Liver (tissue), 9 donors: Measurements from ENCODE around the gene FMN2. TPM values are rescaled to one million over a fixed set of nuclear protein-coding genes. Genes with fewer than 3 reads are reported as not detected.

Source experiments
- DNase-seq: peaks from one replicate; pipeline ENCODE4 v3.0.0-alpha.2; 2017; ENCODE audit warnings: low spot score
- H3K27ac ChIP-seq, 2 donors: one replicate each; pipeline ENCODE4 v1.7.0; 2013; ENCODE audit warnings: inconsistent platforms in 2 of 2, low read length in 2 of 2, control low read depth in 1 of 2, low read depth in 1 of 2, mild to moderate bottlenecking in 1 of 2
- H3K27me3 ChIP-seq, 4 donors: one replicate each; pipeline versions ENCODE4 v1.6.1 to v1.7.0; 2013; ENCODE audit warnings: low read length in 3 of 4, inconsistent platforms in 1 of 4, mild to moderate bottlenecking in 1 of 4, moderate library complexity in 1 of 4; ENCODE audit not compliant: control insufficient read depth in 4 of 4, insufficient read depth in 4 of 4
- H3K36me3 ChIP-seq, 4 donors: one replicate each; pipeline versions ENCODE4 v1.6.1 to v1.7.0; 2013; ENCODE audit warnings: low read length in 3 of 4, mild to moderate bottlenecking in 3 of 4, low read depth in 1 of 4, moderate library complexity in 1 of 4; ENCODE audit not compliant: control insufficient read depth in 4 of 4, insufficient read depth in 3 of 4
- H3K4me1 ChIP-seq, 4 donors: one replicate each; pipeline versions ENCODE4 v1.6.1 to v1.7.0; 2013; ENCODE audit warnings: low read length in 3 of 4, mild to moderate bottlenecking in 3 of 4, moderate library complexity in 1 of 4; ENCODE audit not compliant: control insufficient read depth in 4 of 4, insufficient read depth in 4 of 4
- H3K4me3 ChIP-seq, 3 donors: one replicate each; pipeline versions ENCODE4 v1.6.1 to v1.7.0; 2013; ENCODE audit warnings: low read length in 3 of 3, control low read depth in 1 of 3, low read depth in 1 of 3, mild to moderate bottlenecking in 1 of 3
- H3K9ac ChIP-seq, 2 donors: one replicate each; pipeline ENCODE4 v1.7.0; 2013; ENCODE audit warnings: low read length in 2 of 2, mild to moderate bottlenecking in 2 of 2, moderate library complexity in 2 of 2, control low read depth in 1 of 2, low read depth in 1 of 2
- H3K9me3 ChIP-seq, 4 donors: one replicate each; pipeline versions ENCODE4 v1.6.1 to v1.7.0; 2013; ENCODE audit warnings: low read length in 3 of 4; ENCODE audit not compliant: control insufficient read depth in 4 of 4
- ATF3 ChIP-seq: IDR thresholded peaks from 2 replicates; pipeline ENCODE4 v1.6.1; 2016; ENCODE audit warnings: antibody characterized with exemption
- CTCF ChIP-seq: fragments of 150-350 bp; IDR thresholded peaks from 2 replicates; pipeline ENCODE4 v1.5.1; 2017; ENCODE audit warnings: improper control_type of control experiment, low read depth, low read length; ENCODE audit not compliant: missing input control
- EGR1 ChIP-seq, 2 donors: IDR thresholded peaks; 2 replicates each; pipeline ENCODE4 v1.6.1; 2016 to 2018; ENCODE audit warnings: antibody characterized with exemption in 2 of 2, low read depth in 2 of 2
- FOXA1 ChIP-seq: IDR thresholded peaks from 2 replicates; pipeline ENCODE4 v1.6.1; 2016; ENCODE audit warnings: antibody characterized with exemption
- FOXA2 ChIP-seq: IDR thresholded peaks from 2 replicates; pipeline ENCODE4 v1.6.1; 2016; ENCODE audit warnings: antibody characterized with exemption
- GABPA ChIP-seq, 2 donors: IDR thresholded peaks in 1 of 2; conservative IDR thresholded peaks in 1 of 2; 2 replicates each; pipeline ENCODE4 v1.6.1; 2016; ENCODE audit warnings: antibody characterized with exemption in 2 of 2, mild to moderate bottlenecking in 1 of 2, moderate library complexity in 1 of 2
- HNF4A ChIP-seq, 2 donors: conservative IDR thresholded peaks; 2 replicates each; pipeline ENCODE4 v1.6.1; 2016; ENCODE audit warnings: antibody characterized with exemption in 2 of 2, mild to moderate bottlenecking in 2 of 2
- HNF4G ChIP-seq: IDR thresholded peaks from 2 replicates; pipeline ENCODE4 v1.6.1; 2016; ENCODE audit warnings: antibody characterized with exemption
- JUND ChIP-seq, 2 donors: IDR thresholded peaks; 2 replicates each; pipeline ENCODE4 v1.6.1; 2016; ENCODE audit warnings: antibody characterized with exemption in 2 of 2
- MAX ChIP-seq: IDR thresholded peaks from 2 replicates; pipeline ENCODE4 v1.6.1; 2016; ENCODE audit warnings: antibody characterized with exemption
- NR2F2 ChIP-seq: IDR thresholded peaks from 2 replicates; pipeline ENCODE4 v1.6.1; 2016; ENCODE audit warnings: antibody characterized with exemption
- RAD21 ChIP-seq, 2 donors: IDR thresholded peaks; 2 replicates each; pipeline ENCODE4 v1.6.1; 2016; ENCODE audit warnings: antibody characterized with exemption in 2 of 2, mild to moderate bottlenecking in 2 of 2
- REST ChIP-seq: IDR thresholded peaks from 2 replicates; pipeline ENCODE4 v1.6.1; 2016; ENCODE audit warnings: antibody characterized with exemption, mild to moderate bottlenecking
- RXRA ChIP-seq, 2 donors: IDR thresholded peaks; 2 replicates each; pipeline ENCODE4 v1.6.1; 2017 to 2018; ENCODE audit warnings: antibody characterized with exemption in 2 of 2, mild to moderate bottlenecking in 1 of 2
- SP1 ChIP-seq: IDR thresholded peaks from 2 replicates; pipeline ENCODE4 v1.6.1; 2018; ENCODE audit warnings: antibody characterized with exemption, mild to moderate bottlenecking
- TAF1 ChIP-seq: conservative IDR thresholded peaks from 2 replicates; pipeline ENCODE4 v1.6.1; 2016; ENCODE audit warnings: antibody characterized with exemption, mild to moderate bottlenecking
- YY1 ChIP-seq: IDR thresholded peaks from 2 replicates; pipeline ENCODE4 v1.6.1; 2016; ENCODE audit warnings: antibody characterized with exemption, mild to moderate bottlenecking
- ZBTB33 ChIP-seq: IDR thresholded peaks from 2 replicates; pipeline ENCODE4 v1.6.1; 2016; ENCODE audit warnings: antibody characterized with exemption
- WGBS: extraction: QIAGEN DNeasy Blood & Tissue Kit; methylation state at CpG from one replicate; pipeline ENCODE4 v1.1.7; 2013; 5-methylcytosine and 5-hydroxymethylcytosine counted together
- polyA plus RNA-seq, 2 donors: library from polyadenylated mRNA; stranded (reverse) in 1 of 2; unstranded in 1 of 2; fragments of 200-250 nt in 1 of 2; fragments of >200 nt in 1 of 2; fragmentation: Nextera tagmentation in 1 of 2; extraction: Ambion mirVana in 1 of 2; gene quantifications; one replicate each; pipeline versions ENCODE4 v1.2.1 to v1.2.3, GENCODE V29; 2013 to 2015
- total RNA-seq, 2 donors: library from RNA; depleted of rRNA; stranded (reverse); fragments of >200 nt; gene quantifications; one replicate each; pipeline ENCODE4 v1.2.3, GENCODE V29; 2014
- donor health status: healthy.
- donor health status: healthy.
- donor health status: healthy.
- donor health status: healthy.
- donor health status: healthy.

The FMN2 gene
- total and polyA plus RNA-seq, 4 donors: 0.17 TPM; not detected in 3

GRCh38 chr1:240188139-240188538, 96.5 kb downstream of the FMN2 start:
- no peaks in the 10 kb centered on the region for H3K4me1 ChIP-seq
- no peaks in the 10 kb centered on the region for H3K36me3 ChIP-seq
- H3K9ac ChIP-seq: no peak overlapping the region
- H3K27ac ChIP-seq: no peak overlapping the region
- no peak overlapping the region for H3K4me3 ChIP-seq
- TF ChIP-seq FOXA1 (no peak), REST (no peak), HNF4G (no peak), SP1 (no peak), EGR1 (IDR thresholded peaks at IDR 0.05; ENCODE audit: low read depth in 2 of 2) (no peak), FOXA2 (no peak), JUND (IDR thresholded peaks at IDR 0.05) (no peak), ATF3 (no peak), GABPA (IDR thresholded peaks at IDR 0.05 in 1 of 2, conservative IDR thresholded peaks at IDR 0.05 in 1 of 2) (no peak), CTCF (no peak), TAF1 (no peak), YY1 (no peak), NR2F2 (no peak), RXRA (IDR thresholded peaks at IDR 0.05) (no peak), HNF4A (conservative IDR thresholded peaks at IDR 0.05) (no peak), RAD21 (IDR thresholded peaks at IDR 0.05) (no peak), MAX (no peak)
- H3K27me3 ChIP-seq: peaks cover 0 to 5% (median 2%) of the 10 kb centered on the region in 4 donors
- no peaks in the 10 kb centered on the region for H3K9me3 ChIP-seq
- DNase-seq: no peak
- 65% methylated on average over 4 of the region's 4 CpGs for whole genome bisulfite sequencing

- no peak for DNase-seq
- TF ChIP-seq FOXA2 (no peak), FOXA1 (no peak), ZBTB33 (no peak), CTCF (peak; percentile 64), EGR1 (IDR thresholded peaks at IDR 0.05; ENCODE audit: low read depth in 2 of 2) (no peak), RAD21 (IDR thresholded peaks at IDR 0.05) (peak; percentile 65 to 72), RXRA (IDR thresholded peaks at IDR 0.05) (no peak)
- WGBS: 38% methylated on average over 6 of the region's 6 CpGs
Measured at GRCh38 chr1:240189386-240189989, 97.8 kb downstream of the FMN2 start.

More at GRCh38 chr1:240189386-240189989, 97.8 kb downstream of the FMN2 start:
- Histone ChIP-seq H3K27me3 (peaks cover 0 to 8% (median 2%) of the 10 kb centered on the region in 4 donors), H3K9ac (no peak overlapping the region), H3K36me3 (no peaks in the 10 kb centered on the region), H3K4me3 (no peak overlapping the region), H3K27ac (no peak overlapping the region), H3K4me1 (no peaks in the 10 kb centered on the region), H3K9me3 (no peaks in the 10 kb centered on the region)
